Endothelial cell of umbilical vein (primary cell): ENCODE data around the gene CALD1. TPM values are rescaled to one million over a fixed set of nuclear protein-coding genes. Genes with fewer than 3 reads are reported as not detected.

Experiments
- BruUV-seq: library from RNA; stranded (reverse); fragments of 400-500 nt; replicated peaks from 2 replicates; lab custom pipeline; 2021; lab: Mats Ljungman, UMichigan
- CTCF ChIA-PET: fragments of 300-600, 350-600 bp; sonication (Branson Sonifier 250); formaldehyde crosslinking; loops from one replicate; lab custom pipeline; 2021; ENCODE audit warnings: antibody characterized with exemption, inconsistent platforms; lab: Charles Lee
- POLR2A ChIA-PET: fragments of 300-600, 350-600 bp; sonication (Branson Sonifier 250); formaldehyde crosslinking; loops from one replicate; lab custom pipeline; 2021; ENCODE audit warnings: antibody characterized with exemption, inconsistent platforms; lab: Charles Lee
- DNase-seq: peaks from one replicate; pipeline ENCODE4 v3.0.0-alpha.2; 2011; ENCODE audit warnings: low read depth, low spot score
- FAIRE-seq: peaks from 2 replicates; lab custom pipeline; 2011; peaks lifted over from hg19 to GRCh38; lab: Jason Lieb, UNC
- H2AFZ ChIP-seq: 2 replicates; pipeline ENCODE4 v1.6.0; 2012; ENCODE audit warnings: low read depth, low read length, control low read depth, inconsistent platforms
- H3K27ac ChIP-seq: 2 replicates; pipeline ENCODE4 v1.5.1; 2011; ENCODE audit warnings: low read depth, mild to moderate bottlenecking, control low read depth, low read length, moderate library complexity; ENCODE audit not compliant: insufficient read depth
- H3K27me3 ChIP-seq, 2 experiments: 2 replicates each; pipeline versions ENCODE4 v1.6.0 to v1.6.1; 2011; ENCODE audit warnings: low read length in 2 of 2, mixed read lengths in 1 of 2; ENCODE audit not compliant: control insufficient read depth in 2 of 2, insufficient read depth in 2 of 2
- H3K36me3 ChIP-seq, 2 experiments: 2 replicates in 1 of 2; 3 replicates in 1 of 2; pipeline ENCODE4 v1.5.1; 2011; ENCODE audit warnings: low read length in 2 of 2, mild to moderate bottlenecking in 1 of 2, moderate library complexity in 1 of 2; ENCODE audit not compliant: control insufficient read depth in 2 of 2, insufficient read depth in 2 of 2; ENCODE audit errors: extremely low read depth in 1 of 2
- H3K4me1 ChIP-seq: 3 replicates; pipeline ENCODE4 v1.5.1; 2011; ENCODE audit warnings: mild to moderate bottlenecking, low read length; ENCODE audit not compliant: control insufficient read depth, insufficient read depth; ENCODE audit errors: extremely low read depth
- H3K4me2 ChIP-seq: 2 replicates; pipeline ENCODE4 v1.6.1; 2011; ENCODE audit warnings: low read length, control low read depth, mixed read lengths; ENCODE audit not compliant: insufficient read depth
- H3K4me3 ChIP-seq, 3 experiments: fragments of 200-600 bp in 1 of 3; sonication (generic), shearing (Covaris generic) in 1 of 3; replicated peaks in 1 of 3; 2 replicates each; pipeline ENCODE4 v1.5.1; 2011 to 2016; ENCODE audit warnings: control low read depth in 3 of 3, low read length in 3 of 3, mild to moderate bottlenecking in 2 of 3, inconsistent platforms in 1 of 3, low read depth in 1 of 3, moderate library complexity in 1 of 3; ENCODE audit not compliant: insufficient read depth in 1 of 3
- H3K79me2 ChIP-seq: 2 replicates; pipeline ENCODE4 v1.6.0; 2012; ENCODE audit warnings: low read length, inconsistent platforms; ENCODE audit not compliant: control insufficient read depth, insufficient read depth
- H3K9ac ChIP-seq: replicated peaks from 2 replicates; pipeline ENCODE3; 2011; ENCODE audit warnings: low read length, control low read depth; ENCODE audit not compliant: insufficient read depth; ENCODE audit errors: extremely low read depth
- H3K9me1 ChIP-seq: replicated peaks from 3 replicates; pipeline ENCODE4 v1.6.0; 2011; ENCODE audit warnings: mild to moderate bottlenecking, low read length; ENCODE audit not compliant: control insufficient read depth, insufficient read depth; ENCODE audit errors: extremely low read depth
- H3K9me3 ChIP-seq: replicated peaks from 2 replicates; pipeline ENCODE4 v1.5.1; 2012; ENCODE audit warnings: low read length, inconsistent platforms; ENCODE audit not compliant: control insufficient read depth, insufficient read depth
- H4K20me1 ChIP-seq: replicated peaks from 2 replicates; pipeline ENCODE3; 2011; ENCODE audit warnings: mild to moderate bottlenecking, low read length; ENCODE audit not compliant: control insufficient read depth, insufficient read depth; ENCODE audit errors: extremely low read depth
- EZH2 ChIP-seq: IDR thresholded peaks from 2 replicates; pipeline ENCODE4 v1.6.1; 2012; ENCODE audit warnings: borderline replicate concordance, low read depth, mild to moderate bottlenecking, moderate library complexity, low read length, inconsistent platforms; ENCODE audit not compliant: severe bottlenecking
- FOS ChIP-seq: IDR thresholded peaks from 2 replicates; pipeline ENCODE4 v1.6.1; 2011; ENCODE audit warnings: mild to moderate bottlenecking, low read length, moderate library complexity, borderline replicate concordance; ENCODE audit not compliant: insufficient read depth
- GATA2 ChIP-seq: IDR thresholded peaks from 2 replicates; pipeline ENCODE4 v1.7.0; 2011; ENCODE audit warnings: low read depth, mild to moderate bottlenecking, moderate library complexity, mixed read lengths, low read length; ENCODE audit not compliant: insufficient read length, insufficient read depth
- JUN ChIP-seq: IDR thresholded peaks from 2 replicates; pipeline ENCODE4 v1.6.1; 2011; ENCODE audit warnings: borderline replicate concordance, low read depth; ENCODE audit not compliant: insufficient read length, insufficient read depth
- MYC ChIP-seq: IDR thresholded peaks from one replicate; pipeline ENCODE4 v1.6.1; 2011; ENCODE audit warnings: mild to moderate bottlenecking, low read depth, low read length
- POLR2A ChIP-seq: IDR thresholded peaks from 2 replicates; pipeline ENCODE4 v1.6.1; 2012; ENCODE audit warnings: low read depth, mild to moderate bottlenecking, control low read depth, low read length
- POLR2AphosphoS5 ChIP-seq: IDR thresholded peaks from 2 replicates; pipeline ENCODE4 v1.6.1; 2012; ENCODE audit warnings: low read depth, mild to moderate bottlenecking, control low read depth, low read length, moderate library complexity; ENCODE audit not compliant: insufficient read depth
- dilution Hi-C: fragments of 300-500 bp; cut with MboI; formaldehyde crosslinking; loops from one replicate; pipeline ENCODE4 v1.15.0; 2019; ENCODE audit warnings: low sequenced_read_pairs; ENCODE audit not compliant: extremely low pct_ligation_motif_present
- intact Hi-C: fragments of 100-400 bp; cut with micrococcal nuclease; formaldehyde crosslinking; loops from one replicate; pipeline ENCODE4 v1.10.0; 2022
- polyA plus RNA-seq, 4 experiments: library from polyadenylated mRNA; depleted of rRNA in 3 of 4; stranded (reverse) in 3 of 4; unstranded in 1 of 4; fragments of >200 nt; gene quantifications; 2 replicates each; pipeline versions ENCODE4 v1.2.1 to v1.2.3, GENCODE V29; 2011 to 2012; ENCODE audit warnings: missing spikeins in 1 of 4
- total RNA-seq: library from RNA; stranded (reverse); gene quantifications from 2 replicates; pipeline ENCODE4 v1.2.3, GENCODE V29; 2021
- TF ChIP-seq, protein P1 (sequence below), 2 donors: IDR thresholded peaks; 1 replicate in 1 of 2; 2 replicates in 1 of 2; pipeline ENCODE4 v1.5.1; 2011; ENCODE audit warnings: low read length in 2 of 2, mild to moderate bottlenecking in 2 of 2, moderate library complexity in 2 of 2, control low read depth in 1 of 2, inconsistent platforms in 1 of 2, low read depth in 1 of 2; ENCODE audit not compliant: insufficient read depth in 1 of 2; ENCODE audit errors: extremely low read depth in 1 of 2
- TF ChIP-seq, protein P2 (sequence below): IDR thresholded peaks from 2 replicates; pipeline ENCODE4 v1.6.1; 2011; ENCODE audit not compliant: insufficient read depth, insufficient read length

Gene CALD1
- total and polyA plus RNA-seq, 2 donors (not counting 3 experiments of a cell fraction or from before 2014, with no cell fraction given): 136 to 307 TPM

DNA sequence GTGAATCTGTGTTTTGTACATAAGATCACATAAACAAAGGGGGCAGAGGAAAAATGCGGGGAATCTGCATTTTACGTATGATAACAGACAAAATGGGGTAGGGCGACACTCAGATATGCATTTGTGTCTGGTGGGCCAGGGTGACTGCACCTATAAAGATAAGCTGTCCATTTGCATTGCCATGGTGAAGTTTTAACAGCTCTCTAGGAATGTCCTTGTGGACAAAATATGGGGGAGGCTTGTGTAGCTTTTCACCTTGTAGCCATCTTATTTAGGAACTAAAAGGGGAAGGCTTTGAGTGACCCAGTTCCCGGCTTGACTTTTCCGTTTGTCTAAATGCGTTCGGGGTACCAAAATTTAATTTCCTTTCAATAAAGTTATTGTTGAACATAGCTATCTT is 114.5 kb downstream of the CALD1 start:
- ChIA-PET POLR2A (no interaction called here), CTCF (no interaction called here)
- no peak overlapping the region for H3K4me3 ChIP-seq
- H3K4me2 ChIP-seq: no peak overlapping the region
- DNase-seq: no peak
- no peaks in the 10 kb centered on the region for H4K20me1 ChIP-seq
- FAIRE-seq: no peak
- H3K4me1 ChIP-seq: peaks cover 6% of the 10 kb centered on the region
- no peak overlapping the region for H3K9ac ChIP-seq
- H3K79me2 ChIP-seq: peaks cover 51% of the 10 kb centered on the region
- no peaks in the 10 kb centered on the region for H3K27me3 ChIP-seq
- no peaks in the 10 kb centered on the region for H3K9me1 ChIP-seq
- TF ChIP-seq POLR2A: no peak
- no peak for TF ChIP-seq GATA2
- BruUV-seq: no TSS peak
- no peak overlapping the region for H3K27ac ChIP-seq
- no peak overlapping the region for H2AFZ ChIP-seq
- H3K36me3 ChIP-seq: peaks cover 4 to 13% of the 10 kb centered on the region in 2 experiments
- dilution Hi-C loops (no loop called here), intact Hi-C loops (loop anchor here (5.0 kb wide), 1 partner anchor 172 kb away; no protein-coding TSS in a partner anchor)
- H3K9me3 ChIP-seq: no peaks in the 10 kb centered on the region

DNA sequence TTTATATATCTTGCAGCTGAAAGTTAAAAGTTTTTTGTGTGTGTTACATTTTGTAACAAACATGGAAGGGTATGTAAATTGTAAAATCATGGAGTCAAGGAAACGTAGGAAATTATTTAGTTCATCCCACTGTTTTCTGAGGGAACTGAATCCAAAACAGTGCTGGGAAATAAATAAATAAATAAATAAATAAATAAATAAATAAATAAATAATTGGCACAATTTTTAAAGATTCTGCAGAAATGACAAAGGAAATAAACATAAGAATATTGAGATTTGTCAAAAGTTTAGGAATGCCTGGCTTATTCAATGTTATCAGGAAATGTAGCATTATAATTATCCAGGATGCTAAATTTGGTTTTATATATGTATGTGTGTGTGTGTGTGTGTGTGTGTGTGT is 115.5 kb downstream of the CALD1 start:
- no peak overlapping the region for H2AFZ ChIP-seq
- H4K20me1 ChIP-seq: no peaks in the 10 kb centered on the region
- intact Hi-C loops: loop anchor here (5.0 kb wide), 1 partner anchor 173 kb away; no protein-coding TSS in a partner anchor
- TF ChIP-seq JUN: no peak
- no peak for TF ChIP-seq GATA2
- TF ChIP-seq POLR2A: no peak
- TF ChIP-seq, protein P1, sequence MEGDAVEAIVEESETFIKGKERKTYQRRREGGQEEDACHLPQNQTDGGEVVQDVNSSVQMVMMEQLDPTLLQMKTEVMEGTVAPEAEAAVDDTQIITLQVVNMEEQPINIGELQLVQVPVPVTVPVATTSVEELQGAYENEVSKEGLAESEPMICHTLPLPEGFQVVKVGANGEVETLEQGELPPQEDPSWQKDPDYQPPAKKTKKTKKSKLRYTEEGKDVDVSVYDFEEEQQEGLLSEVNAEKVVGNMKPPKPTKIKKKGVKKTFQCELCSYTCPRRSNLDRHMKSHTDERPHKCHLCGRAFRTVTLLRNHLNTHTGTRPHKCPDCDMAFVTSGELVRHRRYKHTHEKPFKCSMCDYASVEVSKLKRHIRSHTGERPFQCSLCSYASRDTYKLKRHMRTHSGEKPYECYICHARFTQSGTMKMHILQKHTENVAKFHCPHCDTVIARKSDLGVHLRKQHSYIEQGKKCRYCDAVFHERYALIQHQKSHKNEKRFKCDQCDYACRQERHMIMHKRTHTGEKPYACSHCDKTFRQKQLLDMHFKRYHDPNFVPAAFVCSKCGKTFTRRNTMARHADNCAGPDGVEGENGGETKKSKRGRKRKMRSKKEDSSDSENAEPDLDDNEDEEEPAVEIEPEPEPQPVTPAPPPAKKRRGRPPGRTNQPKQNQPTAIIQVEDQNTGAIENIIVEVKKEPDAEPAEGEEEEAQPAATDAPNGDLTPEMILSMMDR (IDR thresholded peaks at IDR 0.05; ENCODE audit: extremely low read depth in 1 of 2, insufficient read depth in 1 of 2, low read depth in 1 of 2, low read length in 2 of 2): no peak
- TF ChIP-seq FOS: no peak
- no peak for TF ChIP-seq EZH2
- TF ChIP-seq, protein P2, sequence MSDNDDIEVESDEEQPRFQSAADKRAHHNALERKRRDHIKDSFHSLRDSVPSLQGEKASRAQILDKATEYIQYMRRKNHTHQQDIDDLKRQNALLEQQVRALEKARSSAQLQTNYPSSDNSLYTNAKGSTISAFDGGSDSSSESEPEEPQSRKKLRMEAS: no peak
- TF ChIP-seq MYC: no peak
- no peak for TF ChIP-seq POLR2AphosphoS5
- peaks cover 48% of the 10 kb centered on the region for H3K79me2 ChIP-seq
- no peaks in the 10 kb centered on the region for H3K27me3 ChIP-seq
- H3K9me3 ChIP-seq: no peaks in the 10 kb centered on the region
- ChIA-PET CTCF (no interaction called here), POLR2A (no interaction called here)
- H3K4me1 ChIP-seq: peaks cover 6% of the 10 kb centered on the region
- no peak overlapping the region for H3K9ac ChIP-seq
- FAIRE-seq (no peak), DNase-seq (no peak)
- H3K27ac ChIP-seq: no peak overlapping the region
- no TSS peak for BruUV-seq
- H3K4me2 ChIP-seq: no peak overlapping the region
- H3K36me3 ChIP-seq: peaks cover 0 to 11% of the 10 kb centered on the region in 2 experiments
- dilution Hi-C loops: no loop called here
- H3K4me3 ChIP-seq: no peak overlapping the region
- no peaks in the 10 kb centered on the region for H3K9me1 ChIP-seq
